ENCODE results near the gene CLMN. TPM values are rescaled to one million over a fixed set of nuclear protein-coding genes. Genes with fewer than 3 reads are reported as not detected.

The CLMN gene
- total RNA-seq, 2 donors from 2014 or later: 3.4 to 4.0 TPM

DNA sequence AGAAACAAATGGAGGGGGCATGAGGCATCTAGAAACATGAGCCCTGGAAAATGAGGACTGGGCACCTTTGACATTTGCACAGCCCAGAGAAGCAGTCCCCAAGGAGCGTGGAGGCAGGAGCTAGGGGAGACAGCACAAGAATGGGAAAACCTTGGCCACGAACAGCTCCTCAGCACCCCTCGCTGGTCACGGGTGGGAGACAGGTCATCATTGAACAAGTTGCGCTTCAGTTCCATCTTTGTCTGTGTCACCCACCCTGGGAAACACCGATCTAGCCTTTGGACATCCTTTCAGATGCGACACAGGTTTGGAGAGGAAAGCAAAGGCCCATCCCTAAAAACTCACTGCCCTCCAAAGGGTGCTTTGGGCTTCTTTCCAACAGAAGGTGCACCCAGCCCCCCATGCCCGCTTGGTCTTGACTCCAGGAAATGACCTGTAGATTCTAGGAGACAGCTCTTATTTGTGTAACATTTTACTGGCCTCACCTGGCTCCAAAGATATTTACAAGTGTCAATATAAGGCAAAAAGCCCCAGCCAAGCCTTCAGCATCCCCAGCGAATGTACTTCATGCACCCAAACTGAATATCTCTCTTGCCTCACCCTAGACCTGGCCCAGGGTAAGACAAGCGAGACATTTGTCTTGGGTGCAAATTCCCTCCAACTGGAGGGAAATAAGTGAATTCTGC is 28.8 kb upstream of the CLMN start:
- no peak for DNase-seq (ENCODE audit: low spot score)
- H3K36me3 ChIP-seq: no peaks in the 10 kb centered on the region
- no peaks in the 10 kb centered on the region for H3K27me3 ChIP-seq
- TF ChIP-seq, protein P1, sequence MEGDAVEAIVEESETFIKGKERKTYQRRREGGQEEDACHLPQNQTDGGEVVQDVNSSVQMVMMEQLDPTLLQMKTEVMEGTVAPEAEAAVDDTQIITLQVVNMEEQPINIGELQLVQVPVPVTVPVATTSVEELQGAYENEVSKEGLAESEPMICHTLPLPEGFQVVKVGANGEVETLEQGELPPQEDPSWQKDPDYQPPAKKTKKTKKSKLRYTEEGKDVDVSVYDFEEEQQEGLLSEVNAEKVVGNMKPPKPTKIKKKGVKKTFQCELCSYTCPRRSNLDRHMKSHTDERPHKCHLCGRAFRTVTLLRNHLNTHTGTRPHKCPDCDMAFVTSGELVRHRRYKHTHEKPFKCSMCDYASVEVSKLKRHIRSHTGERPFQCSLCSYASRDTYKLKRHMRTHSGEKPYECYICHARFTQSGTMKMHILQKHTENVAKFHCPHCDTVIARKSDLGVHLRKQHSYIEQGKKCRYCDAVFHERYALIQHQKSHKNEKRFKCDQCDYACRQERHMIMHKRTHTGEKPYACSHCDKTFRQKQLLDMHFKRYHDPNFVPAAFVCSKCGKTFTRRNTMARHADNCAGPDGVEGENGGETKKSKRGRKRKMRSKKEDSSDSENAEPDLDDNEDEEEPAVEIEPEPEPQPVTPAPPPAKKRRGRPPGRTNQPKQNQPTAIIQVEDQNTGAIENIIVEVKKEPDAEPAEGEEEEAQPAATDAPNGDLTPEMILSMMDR (IDR thresholded peaks at IDR 0.05): no peak
- no peak overlapping the region for H3K4me3 ChIP-seq
- H3K27ac ChIP-seq: no peak overlapping the region
- no peaks in the 10 kb centered on the region for H3K9me3 ChIP-seq
- no peaks in the 10 kb centered on the region for H3K4me1 ChIP-seq

DNA sequence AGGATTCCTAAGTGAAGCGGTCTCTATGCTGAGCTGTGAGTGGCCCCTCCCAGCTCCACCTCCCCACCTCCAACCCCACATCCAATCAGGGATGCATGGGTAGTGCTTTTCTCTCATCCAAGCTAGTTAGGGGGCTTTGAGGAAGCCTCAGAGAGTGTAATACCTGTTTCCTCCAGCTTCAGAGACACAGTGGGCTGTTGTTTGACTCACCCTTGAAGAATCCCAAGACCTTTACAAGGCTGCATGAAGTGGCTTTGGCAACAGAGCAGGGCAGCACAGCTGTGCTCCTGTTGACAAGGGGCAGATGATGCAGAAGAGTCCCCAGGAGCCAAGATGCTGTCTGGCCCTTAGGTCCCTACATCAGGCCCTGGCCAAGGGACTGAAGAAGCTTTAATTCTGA is 27.1 kb upstream of the CLMN start:
- no peak overlapping the region for H3K4me3 ChIP-seq
- no peaks in the 10 kb centered on the region for H3K36me3 ChIP-seq
- TF ChIP-seq, protein P1 (IDR thresholded peaks at IDR 0.05): no peak
- DNase-seq (ENCODE audit: low spot score): no peak
- H3K9me3 ChIP-seq: no peaks in the 10 kb centered on the region
- no peaks in the 10 kb centered on the region for H3K4me1 ChIP-seq
- H3K27ac ChIP-seq: no peak overlapping the region
- no peaks in the 10 kb centered on the region for H3K27me3 ChIP-seq

DNA sequence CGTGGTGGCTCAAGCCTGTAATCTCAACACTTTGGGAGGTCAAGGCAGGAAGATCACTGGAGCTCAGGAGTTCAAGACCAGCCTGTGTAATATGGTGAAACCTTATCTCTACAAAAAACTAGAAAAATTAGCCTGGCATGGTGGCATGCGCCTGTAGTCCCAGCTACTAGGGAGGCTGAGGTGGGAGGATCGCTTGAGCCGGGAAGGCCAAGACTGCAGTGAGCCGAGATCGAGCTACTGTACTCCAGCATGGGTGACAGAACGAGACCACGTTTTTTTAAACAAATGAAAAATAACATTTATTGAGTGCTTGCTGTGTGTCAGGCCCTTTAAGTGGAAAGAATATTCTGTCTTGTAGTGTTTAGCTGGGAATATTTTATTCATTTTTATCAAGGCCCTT is 26.6 kb upstream of the CLMN start:
- Histone ChIP-seq H3K36me3 (no peaks in the 10 kb centered on the region), H3K27me3 (no peaks in the 10 kb centered on the region), H3K9me3 (no peaks in the 10 kb centered on the region), H3K4me3 (no peak overlapping the region), H3K27ac (no peak overlapping the region), H3K4me1 (no peaks in the 10 kb centered on the region)
- TF ChIP-seq, protein P1 (IDR thresholded peaks at IDR 0.05): no peak
- no peak for DNase-seq (ENCODE audit: low spot score)

DNA sequence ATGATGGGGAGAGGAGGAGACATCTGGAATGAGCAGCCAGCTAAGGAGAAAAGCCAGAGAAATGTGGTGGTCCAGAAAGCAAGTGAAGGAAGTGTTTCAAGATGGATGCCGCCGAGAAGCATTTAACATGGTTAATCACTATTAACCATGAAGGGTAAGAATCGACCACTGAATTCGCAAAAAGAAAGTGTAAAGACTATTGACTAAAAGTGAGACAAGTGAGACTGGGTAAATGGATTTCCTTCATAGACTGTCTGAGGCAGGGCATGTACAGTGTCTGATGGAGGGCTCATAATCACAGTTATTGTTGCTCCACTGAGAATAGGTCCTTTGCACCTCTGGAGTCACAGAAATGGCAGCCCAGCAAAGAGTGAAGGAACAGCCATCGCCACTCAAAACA is 25.3 kb upstream of the CLMN start:
- H3K4me1 ChIP-seq: no peaks in the 10 kb centered on the region
- TF ChIP-seq, protein P1 (IDR thresholded peaks at IDR 0.05): no peak
- DNase-seq (ENCODE audit: low spot score): no peak

DNA sequence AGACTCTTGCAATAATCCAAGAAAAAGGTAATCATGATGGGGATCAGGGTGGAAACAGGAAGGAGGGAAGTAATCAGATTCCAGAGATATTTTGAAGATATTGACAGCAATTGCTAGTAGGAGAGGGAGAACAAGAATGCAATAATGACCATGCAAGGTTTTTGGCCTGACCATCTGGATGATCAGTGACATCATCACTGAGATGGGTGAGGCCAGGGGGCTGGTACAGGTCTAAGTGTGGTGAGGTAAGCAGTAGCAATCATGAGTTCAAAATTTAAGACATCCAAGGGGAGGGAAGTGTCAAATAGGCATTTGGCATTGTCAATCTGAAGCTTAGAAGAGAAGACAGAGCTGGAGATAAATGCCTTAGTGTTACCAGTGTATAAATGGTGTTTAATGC is 24.8 kb upstream of the CLMN start:
- H3K27me3 ChIP-seq: no peaks in the 10 kb centered on the region
- DNase-seq (ENCODE audit: low spot score): no peak
- no peaks in the 10 kb centered on the region for H3K4me1 ChIP-seq
- H3K36me3 ChIP-seq: no peaks in the 10 kb centered on the region
- TF ChIP-seq, protein P1 (IDR thresholded peaks at IDR 0.05): no peak
- H3K27ac ChIP-seq: no peak overlapping the region
- no peak overlapping the region for H3K4me3 ChIP-seq
- no peaks in the 10 kb centered on the region for H3K9me3 ChIP-seq

More for the DNA sequence above, 25.3 kb upstream of the CLMN start:
- Histone ChIP-seq H3K36me3 (no peaks in the 10 kb centered on the region), H3K4me3 (no peak overlapping the region), H3K9me3 (no peaks in the 10 kb centered on the region), H3K27me3 (no peaks in the 10 kb centered on the region), H3K27ac (no peak overlapping the region)

DNA sequence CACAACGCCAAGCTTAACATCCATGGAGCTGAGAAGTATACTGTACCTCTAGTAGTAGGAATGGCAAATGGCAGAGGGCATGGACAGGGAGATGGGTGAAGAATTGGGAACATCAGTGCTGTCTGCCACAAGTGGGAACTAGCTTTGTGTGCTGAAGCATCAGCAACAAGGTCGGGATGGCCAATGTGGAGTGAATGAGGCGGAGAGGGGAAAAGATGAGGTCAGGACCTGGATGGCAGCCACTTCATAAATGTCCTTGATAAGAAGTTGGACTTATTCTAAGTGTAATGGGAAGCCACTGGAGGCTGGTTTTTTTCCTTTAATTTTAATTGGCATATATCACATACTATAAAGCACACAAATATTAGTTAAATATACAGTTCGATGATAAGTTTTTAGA is 21.9 kb upstream of the CLMN start:
- H3K36me3 ChIP-seq: no peaks in the 10 kb centered on the region
- H3K4me3 ChIP-seq: no peak overlapping the region
- DNase-seq (ENCODE audit: low spot score): peak; percentile 75
- H3K27ac ChIP-seq: no peak overlapping the region
- TF ChIP-seq, protein P1 (IDR thresholded peaks at IDR 0.05): no peak
- no peaks in the 10 kb centered on the region for H3K4me1 ChIP-seq
- H3K9me3 ChIP-seq: no peaks in the 10 kb centered on the region
- no peaks in the 10 kb centered on the region for H3K27me3 ChIP-seq

Data from right atrium auricular region (tissue), 2 donors.